Breast epithelium (tissue), 3 donors: ENCODE data around the gene WDR72.

Experiments used
- POLR2A ChIP-seq: fragments of 450-650 bp; IDR thresholded peaks from one replicate; pipeline ENCODE4 v1.6.1; 2016; ENCODE audit warnings: antibody characterized with exemption, mild to moderate bottlenecking, moderate library complexity
- POLR2AphosphoS5 ChIP-seq, 3 donors: sonication (generic); formaldehyde crosslinking; IDR thresholded peaks; one replicate each; pipeline ENCODE4 v1.6.1; 2017; ENCODE audit warnings: antibody characterized with exemption in 3 of 3
- TF ChIP-seq, protein P1 (sequence below), 3 donors: fragments of 450-650 bp; IDR thresholded peaks; one replicate each; pipeline ENCODE4 v1.5.1; 2016 to 2017; ENCODE audit warnings: antibody characterized with exemption in 3 of 3, mild to moderate bottlenecking in 3 of 3, moderate library complexity in 3 of 3

DNA sequence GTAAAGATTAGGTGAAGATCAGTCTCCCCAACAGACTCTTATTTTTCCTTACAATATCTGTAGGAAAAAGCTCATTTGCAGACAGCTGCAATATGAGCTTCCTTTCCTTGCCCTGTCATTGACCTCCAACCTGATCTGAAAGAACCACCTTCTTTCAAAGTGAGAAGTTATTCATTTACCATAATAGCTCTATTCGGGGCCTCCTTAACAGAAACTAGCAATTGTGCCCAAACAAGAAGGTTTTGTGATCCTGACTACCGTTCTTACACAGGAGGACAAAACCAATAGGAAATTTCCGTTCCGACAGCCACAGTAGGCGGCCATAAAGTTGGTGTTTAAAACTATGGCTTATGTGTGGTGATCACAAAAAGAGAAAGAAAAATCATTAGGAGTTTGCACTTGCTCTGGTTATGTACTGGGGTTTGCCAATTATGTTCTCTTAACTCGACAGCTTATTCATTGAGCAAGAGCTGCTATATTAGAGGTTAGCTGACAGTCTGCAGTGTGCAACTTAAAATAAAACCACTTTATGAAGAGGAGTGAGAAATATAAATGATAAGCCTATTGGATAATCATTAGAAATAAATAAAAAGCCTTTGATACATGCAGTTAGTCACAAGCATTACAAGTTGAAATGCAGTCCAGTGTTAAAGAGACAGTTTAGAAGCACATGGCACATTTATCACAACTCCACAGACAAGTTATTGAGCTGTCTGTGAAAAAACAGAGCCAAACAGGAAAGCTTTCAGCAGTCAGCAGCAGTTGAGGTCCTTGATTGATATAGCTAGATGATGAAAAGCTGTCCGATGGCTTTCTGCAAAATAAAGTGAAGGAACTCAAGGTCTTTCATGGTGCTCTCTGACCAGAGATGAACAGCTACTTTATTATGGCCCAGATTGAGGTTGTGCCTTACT, 199.8 kb downstream of the WDR72 start:
- TF ChIP-seq POLR2A (no peak), POLR2AphosphoS5 (IDR thresholded peaks at IDR 0.05) (no peak)
- TF ChIP-seq, protein P1, sequence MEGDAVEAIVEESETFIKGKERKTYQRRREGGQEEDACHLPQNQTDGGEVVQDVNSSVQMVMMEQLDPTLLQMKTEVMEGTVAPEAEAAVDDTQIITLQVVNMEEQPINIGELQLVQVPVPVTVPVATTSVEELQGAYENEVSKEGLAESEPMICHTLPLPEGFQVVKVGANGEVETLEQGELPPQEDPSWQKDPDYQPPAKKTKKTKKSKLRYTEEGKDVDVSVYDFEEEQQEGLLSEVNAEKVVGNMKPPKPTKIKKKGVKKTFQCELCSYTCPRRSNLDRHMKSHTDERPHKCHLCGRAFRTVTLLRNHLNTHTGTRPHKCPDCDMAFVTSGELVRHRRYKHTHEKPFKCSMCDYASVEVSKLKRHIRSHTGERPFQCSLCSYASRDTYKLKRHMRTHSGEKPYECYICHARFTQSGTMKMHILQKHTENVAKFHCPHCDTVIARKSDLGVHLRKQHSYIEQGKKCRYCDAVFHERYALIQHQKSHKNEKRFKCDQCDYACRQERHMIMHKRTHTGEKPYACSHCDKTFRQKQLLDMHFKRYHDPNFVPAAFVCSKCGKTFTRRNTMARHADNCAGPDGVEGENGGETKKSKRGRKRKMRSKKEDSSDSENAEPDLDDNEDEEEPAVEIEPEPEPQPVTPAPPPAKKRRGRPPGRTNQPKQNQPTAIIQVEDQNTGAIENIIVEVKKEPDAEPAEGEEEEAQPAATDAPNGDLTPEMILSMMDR (IDR thresholded peaks at IDR 0.05): no peak
